ENCODE data around the gene PLEKHG5. TPM values are rescaled to one million over a fixed set of nuclear protein-coding genes. Genes with fewer than 3 reads are reported as not detected.
A peak's percentile ranks its signal among the peaks of the same experiment; 100 is the strongest.

Gene PLEKHG5
- total and polyA plus RNA-seq, 2 donors (not counting 1 experiment from before 2014, with no cell fraction given), result 0.13 to 0.20 TPM

DNA sequence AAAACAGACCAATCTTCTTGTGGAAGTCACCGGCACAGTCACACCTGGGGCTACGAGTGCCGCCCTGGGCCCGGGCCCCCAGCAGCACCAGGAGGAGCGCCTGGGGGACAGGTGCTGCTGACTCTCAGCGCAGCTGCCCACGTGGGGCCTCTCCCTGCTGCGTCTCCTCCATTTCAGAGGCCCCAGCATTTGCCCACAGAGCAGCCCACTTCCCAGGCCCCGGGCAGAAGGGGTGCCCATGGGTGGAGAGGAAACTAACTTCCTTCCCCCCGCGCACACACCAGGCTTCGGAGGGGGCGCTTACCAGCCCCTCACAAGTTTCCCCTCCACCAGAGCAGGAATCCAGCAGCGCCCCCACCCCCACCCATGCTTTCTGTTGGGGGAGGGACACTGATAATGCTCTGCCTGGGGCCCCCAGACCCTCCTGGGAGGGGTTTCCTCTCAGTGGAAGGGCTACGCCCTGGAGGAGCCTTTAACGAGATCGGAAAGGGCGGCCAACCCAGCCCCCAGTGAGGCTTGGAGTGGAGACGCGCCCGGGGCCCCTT lies 25.9 kb downstream of the PLEKHG5 start:
- Histone ChIP-seq H3K9me3 (ENCODE audit: control extremely low read depth in 1 of 3, control insufficient read depth in 2 of 3, insufficient read depth in 1 of 3, low read length in 2 of 3) (peaks cover 0 to 4% (median 0%) of the 10 kb centered on the region in 3 donors), H2AFZ (ENCODE audit: insufficient read depth, low read depth, low read length, poor library complexity, severe bottlenecking) (peak overlapping the region; percentile 22), H3K36me3 (replicated peaks in 1 of 2; ENCODE audit: control extremely low read depth in 1 of 2, control insufficient read depth in 1 of 2, extremely low read depth in 1 of 2, insufficient read depth in 2 of 2, low read length in 1 of 2) (no peaks in the 10 kb centered on the region), H3K27me3 (replicated peaks in 1 of 4; ENCODE audit: control extremely low read depth in 1 of 4, control insufficient read depth in 3 of 4, insufficient read depth in 4 of 4, low read length in 3 of 4) (peaks cover 0 to 35% (median 14%) of the 10 kb centered on the region in 4 experiments), H3K27ac (ENCODE audit: low read length in 2 of 2) (no peak overlapping the region), H3K4me3 (ENCODE audit: control extremely low read depth in 1 of 5, extremely low read depth in 1 of 5, insufficient read depth in 1 of 5, low read depth in 2 of 5, low read length in 4 of 5) (peak overlapping the region in 2 of 5 experiments; percentile 18 to 37), H3K79me2 (ENCODE audit: control insufficient read depth, insufficient read depth, low read length) (no peaks in the 10 kb centered on the region), H3K4me1 (ENCODE audit: control insufficient read depth in 2 of 2, insufficient read depth in 2 of 2, low read length in 2 of 2) (peaks cover 6 to 16% of the 10 kb centered on the region in 2 donors), H3K9ac (ENCODE audit: low read length) (no peak overlapping the region), H4K20me1 (ENCODE audit: control insufficient read depth, insufficient read depth, low read length, poor library complexity, severe bottlenecking) (no peaks in the 10 kb centered on the region), H3K4me2 (replicated peaks; ENCODE audit: low read depth, low read length, poor library complexity, severe bottlenecking) (peak overlapping the region; percentile 53)
- H3K27ac Mint-ChIP-seq, result no peak overlapping the region
- WGBS (ENCODE audit: insufficient coverage), result 7% methylated on average over 15 of the region's 21 CpGs
- no peaks in the 10 kb centered on the region for H3K9me3 Mint-ChIP-seq (ENCODE audit: insufficient read depth)
- DNase-seq, result no peak
- H3K4me1 Mint-ChIP-seq, result peaks cover 11% of the 10 kb centered on the region
- H3K4me3 Mint-ChIP-seq, result peak overlapping the region; percentile 29
- H3K27me3 Mint-ChIP-seq, result peaks cover 26% of the 10 kb centered on the region
- TF ChIP-seq EZH2 (IDR thresholded peaks at IDR 0.05; ENCODE audit: borderline replicate concordance, insufficient read depth, low read depth, low read length, poor library complexity, severe bottlenecking), result no peak
- TF ChIP-seq, protein P1, sequence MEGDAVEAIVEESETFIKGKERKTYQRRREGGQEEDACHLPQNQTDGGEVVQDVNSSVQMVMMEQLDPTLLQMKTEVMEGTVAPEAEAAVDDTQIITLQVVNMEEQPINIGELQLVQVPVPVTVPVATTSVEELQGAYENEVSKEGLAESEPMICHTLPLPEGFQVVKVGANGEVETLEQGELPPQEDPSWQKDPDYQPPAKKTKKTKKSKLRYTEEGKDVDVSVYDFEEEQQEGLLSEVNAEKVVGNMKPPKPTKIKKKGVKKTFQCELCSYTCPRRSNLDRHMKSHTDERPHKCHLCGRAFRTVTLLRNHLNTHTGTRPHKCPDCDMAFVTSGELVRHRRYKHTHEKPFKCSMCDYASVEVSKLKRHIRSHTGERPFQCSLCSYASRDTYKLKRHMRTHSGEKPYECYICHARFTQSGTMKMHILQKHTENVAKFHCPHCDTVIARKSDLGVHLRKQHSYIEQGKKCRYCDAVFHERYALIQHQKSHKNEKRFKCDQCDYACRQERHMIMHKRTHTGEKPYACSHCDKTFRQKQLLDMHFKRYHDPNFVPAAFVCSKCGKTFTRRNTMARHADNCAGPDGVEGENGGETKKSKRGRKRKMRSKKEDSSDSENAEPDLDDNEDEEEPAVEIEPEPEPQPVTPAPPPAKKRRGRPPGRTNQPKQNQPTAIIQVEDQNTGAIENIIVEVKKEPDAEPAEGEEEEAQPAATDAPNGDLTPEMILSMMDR (IDR thresholded peaks at IDR 0.05), result no peak
- intact Hi-C loops (cut with micrococcal nuclease), result no loop called here
- ChIA-PET POLR2A (no interaction called here), CTCF (no interaction called here)
- no peak for ATAC-seq (ENCODE audit: low read depth)

GRCh38 chr1:6464915-6465314 lies 26.6 kb downstream of the PLEKHG5 start:
- H3K27ac ChIP-seq (ENCODE audit: low read length in 2 of 2), result no peak overlapping the region
- no peak overlapping the region for H3K4me3 Mint-ChIP-seq
- 83% methylated on average over 5 of the region's 5 CpGs for WGBS (ENCODE audit: insufficient coverage)
- no peak overlapping the region for H3K4me2 ChIP-seq (replicated peaks; ENCODE audit: low read depth, low read length, poor library complexity, severe bottlenecking)
- H3K9ac ChIP-seq (ENCODE audit: low read length), result no peak overlapping the region
- CTCF ChIA-PET, result no interaction called here
- H3K36me3 ChIP-seq (replicated peaks in 1 of 2; ENCODE audit: control extremely low read depth in 1 of 2, control insufficient read depth in 1 of 2, extremely low read depth in 1 of 2, insufficient read depth in 2 of 2, low read length in 1 of 2), result no peaks in the 10 kb centered on the region
- no peaks in the 10 kb centered on the region for H3K79me2 ChIP-seq (ENCODE audit: control insufficient read depth, insufficient read depth, low read length)
- POLR2A ChIA-PET, result no interaction called here
- H3K9me3 ChIP-seq (ENCODE audit: control extremely low read depth in 1 of 3, control insufficient read depth in 2 of 3, insufficient read depth in 1 of 3, low read length in 2 of 3), result no peaks in the 10 kb centered on the region
- intact Hi-C loops (cut with micrococcal nuclease), result no loop called here
- no peak overlapping the region for H3K4me3 ChIP-seq (ENCODE audit: control extremely low read depth in 1 of 5, extremely low read depth in 1 of 5, insufficient read depth in 1 of 5, low read depth in 2 of 5, low read length in 4 of 5)
- no peak overlapping the region for H3K27ac Mint-ChIP-seq
- H3K4me1 ChIP-seq (ENCODE audit: control insufficient read depth in 2 of 2, insufficient read depth in 2 of 2, low read length in 2 of 2), result peaks cover 12 to 22% of the 10 kb centered on the region in 2 donors
- DNase-seq (no peak), ATAC-seq (ENCODE audit: low read depth) (no peak)
- H3K27me3 ChIP-seq (replicated peaks in 1 of 4; ENCODE audit: control extremely low read depth in 1 of 4, control insufficient read depth in 3 of 4, insufficient read depth in 4 of 4, low read length in 3 of 4), result peaks cover 0 to 39% (median 16%) of the 10 kb centered on the region in 4 experiments
- peaks cover 16% of the 10 kb centered on the region for H3K4me1 Mint-ChIP-seq
- no peaks in the 10 kb centered on the region for H4K20me1 ChIP-seq (ENCODE audit: control insufficient read depth, insufficient read depth, low read length, poor library complexity, severe bottlenecking)
- no peak for TF ChIP-seq EZH2 (IDR thresholded peaks at IDR 0.05; ENCODE audit: borderline replicate concordance, insufficient read depth, low read depth, low read length, poor library complexity, severe bottlenecking)
- TF ChIP-seq, protein P1 (IDR thresholded peaks at IDR 0.05), result no peak
- peaks cover 29% of the 10 kb centered on the region for H3K27me3 Mint-ChIP-seq
- H2AFZ ChIP-seq (ENCODE audit: insufficient read depth, low read depth, low read length, poor library complexity, severe bottlenecking), result no peak overlapping the region
- no peaks in the 10 kb centered on the region for H3K9me3 Mint-ChIP-seq (ENCODE audit: insufficient read depth)

All from B cell (primary cell).